GM23338 (cell line): Measurements from ENCODE around the gene CHAF1B. TPM values are rescaled to one million over a fixed set of nuclear protein-coding genes. Genes with fewer than 3 reads are reported as not detected.
"Not testable (repeated sequence)": the region's sequence is repeated elsewhere in the genome, so short reads cannot be mapped to it uniquely, and the experiment has no call there.

Source experiments
- ATAC-seq: fragments of 200-7000 bp; cut with Tn5 transposase; 3 replicates; pipeline ENCODE4 v1.9.1; 2020
- DNase-seq: peaks from one replicate; pipeline ENCODE4 v3.0.0-alpha.2; 2015; ENCODE audit warnings: low spot score
- H2AFZ ChIP-seq: fragments of 200-600 bp; sonication (generic); 2 replicates; pipeline ENCODE4 v1.8.0; 2016; ENCODE audit warnings: antibody characterized with exemption, mild to moderate bottlenecking, moderate library complexity
- H3F3A ChIP-seq: fragments of 200-600 bp; sonication (generic); replicated peaks from 2 replicates; pipeline ENCODE4 v1.8.0; 2017; ENCODE audit warnings: antibody characterized with exemption, mixed run types, low read depth
- H3K27ac ChIP-seq: fragments of 200-600 bp; sonication (generic); 2 replicates; pipeline ENCODE4 v1.6.1; 2016; ENCODE audit warnings: low read depth
- H3K27me3 ChIP-seq: fragments of 200-600 bp; sonication (generic); 2 replicates; pipeline ENCODE4 v1.8.0; 2016; ENCODE audit warnings: mild to moderate bottlenecking, mixed run types, moderate library complexity; ENCODE audit not compliant: insufficient read depth
- H3K36me3 ChIP-seq: fragments of 200-600 bp; sonication (generic); 2 replicates; pipeline ENCODE4 v1.8.0; 2016; ENCODE audit warnings: mild to moderate bottlenecking; ENCODE audit not compliant: insufficient read depth
- H3K4me1 ChIP-seq: fragments of 200-600 bp; sonication (generic); 2 replicates; pipeline ENCODE4 v1.8.0; 2016; ENCODE audit warnings: mild to moderate bottlenecking, moderate library complexity; ENCODE audit not compliant: insufficient read depth
- H3K4me2 ChIP-seq: fragments of 200-600 bp; sonication (generic); 2 replicates; pipeline ENCODE4 v1.7.1; 2017; ENCODE audit warnings: mixed run types
- H3K4me3 ChIP-seq: fragments of 200-600 bp; sonication (generic); 2 replicates; pipeline ENCODE4 v1.6.1; 2016; ENCODE audit warnings: mixed run types
- H3K79me2 ChIP-seq: fragments of 200-600 bp; sonication (generic); replicated peaks from 2 replicates; pipeline ENCODE4 v1.8.0; 2017; ENCODE audit warnings: mild to moderate bottlenecking; ENCODE audit not compliant: insufficient read depth
- H3K9me2 ChIP-seq: fragments of 200-600 bp; sonication (generic); 2 replicates; pipeline ENCODE4 v1.8.0; 2017; ENCODE audit not compliant: insufficient read depth
- H4K20me1 ChIP-seq: fragments of 200-600 bp; sonication (generic); replicated peaks from 2 replicates; pipeline ENCODE4 v1.8.0; 2017; ENCODE audit warnings: mild to moderate bottlenecking; ENCODE audit not compliant: insufficient read depth
- H3K27ac Mint-ChIP-seq: 2 replicates; pipeline ENCODE4 v1.8.0; 2020; ENCODE audit warnings: inconsistent platforms, mild to moderate bottlenecking, moderate library complexity, mixed read lengths
- H3K27me3 Mint-ChIP-seq: 3 replicates; pipeline ENCODE4 v1.8.0; 2022; ENCODE audit warnings: low read depth, mild to moderate bottlenecking, moderate library complexity, mixed read lengths, inconsistent platforms; ENCODE audit not compliant: insufficient read depth, poor library complexity
- H3K36me3 Mint-ChIP-seq: 3 replicates; pipeline ENCODE4 v1.8.0; 2021; ENCODE audit warnings: low read depth, mild to moderate bottlenecking, inconsistent platforms, moderate library complexity, mixed read lengths
- H3K4me1 Mint-ChIP-seq: 3 replicates; pipeline ENCODE4 v1.8.0; 2020; ENCODE audit warnings: mild to moderate bottlenecking, inconsistent platforms, mixed read lengths
- H3K4me3 Mint-ChIP-seq: 3 replicates; pipeline ENCODE4 v1.8.0; 2021; ENCODE audit warnings: moderate library complexity, mild to moderate bottlenecking, inconsistent platforms, mixed read lengths
- H3K9me3 Mint-ChIP-seq: 3 replicates; pipeline ENCODE4 v1.8.0; 2020; ENCODE audit warnings: moderate library complexity, mild to moderate bottlenecking, inconsistent platforms, mixed read lengths
- POLR2AphosphoS5 ChIP-seq: IDR thresholded peaks from 2 replicates; pipeline ENCODE4 v1.6.1; 2016; ENCODE audit warnings: antibody characterized with exemption, low read depth
- STAT1 ChIP-seq: IDR thresholded peaks from one replicate; pipeline ENCODE4 v1.6.1; 2016; ENCODE audit warnings: antibody characterized with exemption; ENCODE audit not compliant: unreplicated experiment
- ZNF462 ChIP-seq: fragments of 250-450 bp; sonication (Bioruptor Pico); IDR thresholded peaks from 2 replicates; pipeline ENCODE4 v1.5.0; 2020; ENCODE audit warnings: mild to moderate bottlenecking, moderate library complexity
- polyA plus RNA-seq: library from polyadenylated mRNA; unstranded; fragments of >200 nt; fragmentation: Nextera tagmentation; extraction: Ambion mirVana; gene quantifications from 2 replicates; pipeline ENCODE4 v1.2.1, GENCODE V29; 2016
- total RNA-seq: library from RNA; depleted of rRNA; stranded (reverse); fragments of >200 nt; shearing (Covaris generic); gene quantifications from 2 replicates; pipeline ENCODE4 v1.2.3, GENCODE V29; 2014
- TF ChIP-seq, protein P1 (sequence below), 2 experiments: fragments of 200-600 bp in 1 of 2; sonication (generic) in 1 of 2; conservative IDR thresholded peaks; 2 replicates each; pipeline versions ENCODE4 v1.5.1 to v1.6.1; 2016 to 2017; ENCODE audit warnings: antibody characterized with exemption in 2 of 2, low read depth in 2 of 2, mild to moderate bottlenecking in 2 of 2, moderate library complexity in 1 of 2

Gene CHAF1B
- total and polyA plus RNA-seq, 2 experiments from 2014 or later = 7.9 to 13.1 TPM

- ATAC-seq = peak; percentile 73
- no peak overlapping the region for H2AFZ ChIP-seq
- Mint-ChIP-seq H3K4me3 (no peak overlapping the region; the same call in 2 of the 3 replicates), H3K27me3 (peaks cover 16% of the 10 kb centered on the region), H3K9me3 (peaks cover 14% of the 10 kb centered on the region), H3K27ac (no peak overlapping the region), H3K4me1 (peaks cover 14% of the 10 kb centered on the region), H3K36me3 (peaks cover 51% of the 10 kb centered on the region)
- H3K36me3 ChIP-seq = peaks cover 6% of the 10 kb centered on the region; the same call in 1 of the 2 replicates
- H3K4me1 ChIP-seq = peaks cover 11% of the 10 kb centered on the region; the same call in 1 of the 2 replicates
- peak; percentile 88 for DNase-seq
- peaks cover 8% of the 10 kb centered on the region for H3F3A ChIP-seq
- H3K27ac ChIP-seq = peak overlapping the region; percentile 67; the same call in 1 of the 2 replicates
- H3K4me3 ChIP-seq = no peak overlapping the region
- no peaks in the 10 kb centered on the region for H3K79me2 ChIP-seq
- H3K27me3 ChIP-seq = no peaks in the 10 kb centered on the region
- no peaks in the 10 kb centered on the region for H3K9me2 ChIP-seq
- H4K20me1 ChIP-seq = no peaks in the 10 kb centered on the region
- H3K4me2 ChIP-seq = 0 out of 2 replicates have a peak overlapping the region, but pooled peaks have one; percentile 41
- TF ChIP-seq, protein P1, sequence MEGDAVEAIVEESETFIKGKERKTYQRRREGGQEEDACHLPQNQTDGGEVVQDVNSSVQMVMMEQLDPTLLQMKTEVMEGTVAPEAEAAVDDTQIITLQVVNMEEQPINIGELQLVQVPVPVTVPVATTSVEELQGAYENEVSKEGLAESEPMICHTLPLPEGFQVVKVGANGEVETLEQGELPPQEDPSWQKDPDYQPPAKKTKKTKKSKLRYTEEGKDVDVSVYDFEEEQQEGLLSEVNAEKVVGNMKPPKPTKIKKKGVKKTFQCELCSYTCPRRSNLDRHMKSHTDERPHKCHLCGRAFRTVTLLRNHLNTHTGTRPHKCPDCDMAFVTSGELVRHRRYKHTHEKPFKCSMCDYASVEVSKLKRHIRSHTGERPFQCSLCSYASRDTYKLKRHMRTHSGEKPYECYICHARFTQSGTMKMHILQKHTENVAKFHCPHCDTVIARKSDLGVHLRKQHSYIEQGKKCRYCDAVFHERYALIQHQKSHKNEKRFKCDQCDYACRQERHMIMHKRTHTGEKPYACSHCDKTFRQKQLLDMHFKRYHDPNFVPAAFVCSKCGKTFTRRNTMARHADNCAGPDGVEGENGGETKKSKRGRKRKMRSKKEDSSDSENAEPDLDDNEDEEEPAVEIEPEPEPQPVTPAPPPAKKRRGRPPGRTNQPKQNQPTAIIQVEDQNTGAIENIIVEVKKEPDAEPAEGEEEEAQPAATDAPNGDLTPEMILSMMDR (conservative IDR thresholded peaks at IDR 0.05; ENCODE audit: low read depth in 2 of 2) = 0 out of 4 replicates have a peak, but pooled peaks of 1 of the 2 experiments have one; percentile 21
- TF ChIP-seq POLR2AphosphoS5 = no peak
Observed at GRCh38 chr21:36388835-36389234, 3.6 kb downstream of the CHAF1B start.

DNA sequence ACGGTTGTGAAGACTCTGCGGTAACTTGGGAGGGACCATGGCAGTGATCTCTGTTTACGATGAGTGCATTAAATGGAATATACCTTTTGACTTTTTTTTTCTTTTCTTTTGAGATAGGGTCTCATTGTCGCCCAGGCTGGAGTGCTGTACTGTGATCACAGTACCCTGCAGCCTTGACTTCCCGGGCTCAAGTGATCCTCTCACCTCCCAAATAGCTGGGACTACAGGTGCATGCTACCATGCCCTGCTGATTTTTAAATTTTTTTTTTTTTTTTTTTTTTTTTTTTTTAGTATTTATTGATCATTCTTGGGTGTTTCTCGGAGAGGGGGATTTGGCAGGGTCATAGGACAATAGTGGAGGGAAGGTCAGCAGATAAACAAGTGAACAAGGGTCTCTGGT, 6.5 kb downstream of the CHAF1B start:
- not testable (repeated sequence) for H3K4me1 ChIP-seq, H3K4me3 ChIP-seq, H3F3A ChIP-seq, H3K27ac ChIP-seq, H3K4me2 ChIP-seq, ATAC-seq, DNase-seq, H3K9me2 ChIP-seq, H3K4me3 Mint-ChIP-seq, H4K20me1 ChIP-seq, H2AFZ ChIP-seq, H3K36me3 ChIP-seq, H3K79me2 ChIP-seq, H3K27ac Mint-ChIP-seq, H3K27me3 ChIP-seq
- H3K9me3 Mint-ChIP-seq = peaks cover 14% of the 10 kb centered on the region
- H3K27me3 Mint-ChIP-seq = peaks cover 11% of the 10 kb centered on the region
- H3K4me1 Mint-ChIP-seq = peaks cover 11% of the 10 kb centered on the region
- peaks cover 69% of the 10 kb centered on the region for H3K36me3 Mint-ChIP-seq

DNA sequence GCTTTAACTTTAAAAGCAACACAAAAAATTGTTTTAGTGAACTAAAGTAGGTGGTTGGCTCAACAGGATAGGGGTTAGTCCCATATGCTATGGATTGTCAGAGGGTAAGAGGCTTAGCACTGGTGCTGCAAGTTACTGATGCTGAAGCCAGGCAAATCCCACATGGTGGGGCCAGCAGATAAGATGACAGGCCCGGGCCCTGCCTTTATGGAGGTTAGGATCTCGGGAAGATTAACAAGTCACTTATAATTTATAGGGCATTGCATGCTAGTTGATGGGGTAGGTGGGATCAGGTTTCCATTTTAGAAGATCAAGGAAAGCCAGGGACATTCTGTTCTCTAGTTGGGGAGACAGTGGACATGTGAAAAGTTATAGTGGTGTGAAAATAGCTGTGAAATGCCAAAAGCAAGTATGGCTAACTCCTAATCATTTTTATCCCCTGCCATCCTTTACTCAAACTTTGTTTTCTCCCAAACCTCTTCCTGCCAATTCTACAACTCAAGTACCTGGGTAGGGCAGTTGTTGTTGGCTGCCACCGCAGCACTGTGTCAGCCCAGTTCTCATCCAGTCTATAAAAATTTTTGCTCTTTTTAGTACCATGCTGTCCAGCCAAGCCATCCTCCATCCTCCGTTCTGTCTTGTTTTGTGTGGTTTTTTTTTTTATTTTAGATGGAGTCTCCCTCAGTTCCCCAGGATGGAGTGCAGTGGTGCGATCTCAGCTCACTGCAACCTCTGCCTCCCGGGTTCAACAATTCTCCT, 10.3 kb downstream of the CHAF1B start:
- Mint-ChIP-seq H3K27me3 (peaks cover 2% of the 10 kb centered on the region), H3K36me3 (peaks cover 71% of the 10 kb centered on the region), H3K4me3 (no peak overlapping the region), H3K27ac (no peak overlapping the region), H3K9me3 (peaks cover 14% of the 10 kb centered on the region), H3K4me1 (no peaks in the 10 kb centered on the region)
- no peaks in the 10 kb centered on the region for H3K79me2 ChIP-seq
- no peaks in the 10 kb centered on the region for H3F3A ChIP-seq
- H3K4me2 ChIP-seq = no peak overlapping the region
- ATAC-seq (no peak), DNase-seq (no peak)
- no peaks in the 10 kb centered on the region for H3K4me1 ChIP-seq
- no peaks in the 10 kb centered on the region for H4K20me1 ChIP-seq
- peaks cover 9% of the 10 kb centered on the region for H3K36me3 ChIP-seq
- no peak overlapping the region for H3K27ac ChIP-seq
- H3K9me2 ChIP-seq = no peaks in the 10 kb centered on the region
- no peaks in the 10 kb centered on the region for H3K27me3 ChIP-seq
- H3K4me3 ChIP-seq = no peak overlapping the region
- no peak overlapping the region for H2AFZ ChIP-seq
- TF ChIP-seq ZNF462 (CRISPR knock-in tag) = no peak
- TF ChIP-seq STAT1 = no peak
- TF ChIP-seq, protein P1 (conservative IDR thresholded peaks at IDR 0.05; ENCODE audit: low read depth in 2 of 2) = no peak
